Cardiac fibroblast (primary cell): Measurements from ENCODE around the gene FBXL13.
A peak's percentile ranks its signal among the peaks of the same experiment; 100 is the strongest.

Experiments
- DNase-seq, 2 donors: peaks; one replicate each; pipeline versions ENCODE4 v3.0.0 to v3.0.0-alpha.2; 2010; ENCODE audit warnings: low read depth in 2 of 2
- H3K4me3 ChIP-seq, 2 donors: replicated peaks in 1 of 2; 1 replicate in 1 of 2; 2 replicates in 1 of 2; pipeline ENCODE4 v1.5.1; 2011; ENCODE audit warnings: low read depth in 2 of 2, low read length in 2 of 2, mild to moderate bottlenecking in 2 of 2, moderate library complexity in 1 of 2
- TF ChIP-seq, protein P1 (sequence below): IDR thresholded peaks from one replicate; pipeline ENCODE4 v1.5.1; 2011; ENCODE audit warnings: low read depth, mild to moderate bottlenecking, low read length, inconsistent platforms

FBXL13 gene

DNA sequence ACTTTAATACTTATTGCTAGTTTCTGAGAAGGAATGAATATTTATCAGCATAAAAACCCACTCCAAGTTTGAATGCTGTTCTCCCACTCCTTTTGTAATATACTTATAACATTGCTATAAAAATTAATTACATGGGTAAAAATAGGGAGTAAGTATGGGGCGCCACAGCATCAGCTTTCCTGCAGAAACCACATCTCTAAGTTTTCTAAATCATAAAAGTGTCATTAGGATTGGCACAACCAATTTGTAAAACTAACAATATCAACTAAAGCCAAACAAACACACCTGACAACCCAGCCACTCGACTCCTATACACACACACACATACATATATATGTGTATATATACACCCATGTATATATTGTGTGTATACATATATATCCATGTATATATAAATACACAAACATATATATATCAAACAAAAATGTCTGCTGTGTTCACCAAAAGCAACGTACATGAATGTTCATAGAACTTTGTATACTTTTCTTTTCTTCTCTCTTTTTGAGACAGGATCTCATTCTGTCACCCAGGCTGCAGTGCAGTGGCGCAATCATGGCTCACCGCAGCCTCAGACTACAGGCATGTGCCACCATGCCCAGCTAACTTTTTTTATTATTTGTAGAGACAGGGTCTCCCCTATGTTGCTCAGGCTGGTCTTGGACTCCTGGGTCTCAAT, 176.6 kb downstream of the FBXL13 start:
- no peak for DNase-seq
- no peak overlapping the region for H3K4me3 ChIP-seq
- TF ChIP-seq, protein P1, sequence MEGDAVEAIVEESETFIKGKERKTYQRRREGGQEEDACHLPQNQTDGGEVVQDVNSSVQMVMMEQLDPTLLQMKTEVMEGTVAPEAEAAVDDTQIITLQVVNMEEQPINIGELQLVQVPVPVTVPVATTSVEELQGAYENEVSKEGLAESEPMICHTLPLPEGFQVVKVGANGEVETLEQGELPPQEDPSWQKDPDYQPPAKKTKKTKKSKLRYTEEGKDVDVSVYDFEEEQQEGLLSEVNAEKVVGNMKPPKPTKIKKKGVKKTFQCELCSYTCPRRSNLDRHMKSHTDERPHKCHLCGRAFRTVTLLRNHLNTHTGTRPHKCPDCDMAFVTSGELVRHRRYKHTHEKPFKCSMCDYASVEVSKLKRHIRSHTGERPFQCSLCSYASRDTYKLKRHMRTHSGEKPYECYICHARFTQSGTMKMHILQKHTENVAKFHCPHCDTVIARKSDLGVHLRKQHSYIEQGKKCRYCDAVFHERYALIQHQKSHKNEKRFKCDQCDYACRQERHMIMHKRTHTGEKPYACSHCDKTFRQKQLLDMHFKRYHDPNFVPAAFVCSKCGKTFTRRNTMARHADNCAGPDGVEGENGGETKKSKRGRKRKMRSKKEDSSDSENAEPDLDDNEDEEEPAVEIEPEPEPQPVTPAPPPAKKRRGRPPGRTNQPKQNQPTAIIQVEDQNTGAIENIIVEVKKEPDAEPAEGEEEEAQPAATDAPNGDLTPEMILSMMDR: no peak

DNA sequence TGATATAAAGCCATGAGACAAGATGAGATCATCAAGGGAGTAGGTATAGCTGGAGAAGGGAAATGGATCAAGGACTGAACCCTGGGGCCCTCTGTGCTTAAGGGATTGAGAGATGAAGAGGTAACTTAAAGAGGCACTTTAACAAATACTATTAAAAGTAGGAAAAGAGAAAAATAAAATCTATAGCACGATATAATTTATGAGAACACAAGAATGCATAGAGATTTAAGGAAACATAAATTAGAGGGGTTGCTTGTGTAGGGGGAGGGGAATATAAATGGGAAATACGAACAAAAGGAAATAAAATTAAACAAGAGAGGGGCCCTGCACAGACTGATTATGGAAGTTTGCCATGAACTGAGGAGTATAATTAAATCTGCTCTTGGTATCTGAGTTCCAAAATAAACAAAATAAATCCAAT, 177.4 kb downstream of the FBXL13 start:
- DNase-seq: no peak
- TF ChIP-seq, protein P1: no peak
- H3K4me3 ChIP-seq: no peak overlapping the region

DNA sequence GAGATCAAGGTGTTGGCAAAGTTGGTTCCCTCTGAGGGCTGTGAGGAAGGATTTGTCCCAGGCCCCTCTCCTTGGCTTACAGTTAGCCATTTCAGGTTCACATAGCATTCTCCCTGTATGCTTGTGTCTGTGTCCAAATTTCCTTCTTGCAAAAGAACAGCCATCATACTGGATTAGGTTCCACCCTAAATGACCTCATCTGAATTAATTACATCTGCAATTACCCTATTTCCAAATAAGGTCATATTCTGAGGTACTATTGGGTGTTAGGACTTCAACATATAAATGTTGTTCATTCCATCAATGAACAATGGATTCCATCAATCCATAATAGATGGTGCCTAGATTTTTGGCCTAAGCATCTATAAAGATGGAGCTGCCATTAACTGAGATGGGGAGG, 178.0 kb downstream of the FBXL13 start:
- H3K4me3 ChIP-seq: no peak overlapping the region
- TF ChIP-seq, protein P1: no peak
- DNase-seq: no peak

DNA sequence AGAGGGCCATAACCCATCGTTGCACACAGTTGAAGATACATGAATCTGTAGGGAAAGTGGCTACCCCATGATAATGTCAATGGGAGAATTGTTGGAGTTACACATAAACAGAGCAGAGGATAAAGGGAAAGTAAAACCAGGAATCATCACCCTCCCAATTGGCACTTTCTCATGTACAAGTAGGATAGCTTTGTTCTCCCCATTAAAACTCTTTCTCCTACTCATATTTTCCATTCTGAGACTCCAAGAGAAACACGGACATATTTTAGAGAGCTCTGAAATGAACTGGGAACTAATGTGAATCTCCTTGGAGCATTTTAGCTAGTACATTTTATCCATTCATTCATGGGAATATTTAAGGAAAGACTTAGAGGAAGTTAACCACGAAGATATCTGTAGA, 179.0 kb downstream of the FBXL13 start:
- H3K4me3 ChIP-seq: no peak overlapping the region
- TF ChIP-seq, protein P1: no peak
- no peak for DNase-seq

DNA sequence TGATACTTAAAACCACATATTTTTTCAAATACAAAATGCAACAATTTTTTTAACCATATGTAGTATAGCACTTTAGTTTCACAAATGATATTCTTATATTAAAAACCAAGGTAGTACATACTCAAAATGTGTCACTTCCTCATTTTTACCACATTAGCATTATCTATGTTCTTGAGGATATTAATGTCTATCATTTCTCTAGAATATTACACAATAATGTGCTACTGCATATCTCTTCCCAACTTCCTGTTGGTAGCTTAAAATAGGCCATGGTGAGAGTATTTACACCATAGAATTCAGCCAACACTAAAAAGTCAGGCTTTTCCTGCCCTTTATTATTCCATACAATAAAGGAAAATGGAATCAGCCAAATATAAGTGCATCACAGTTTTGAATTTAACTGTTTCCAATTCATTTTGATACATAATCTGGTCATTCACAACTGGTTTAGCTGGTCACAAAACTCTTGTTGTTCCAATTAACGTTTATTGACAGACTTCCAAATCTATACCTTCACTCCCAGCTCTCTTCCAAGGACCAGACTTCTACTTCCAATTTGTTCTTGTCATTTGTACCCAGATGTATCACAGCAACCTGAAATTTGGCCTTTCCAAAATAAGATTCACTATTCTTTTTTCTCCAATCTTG, 181.8 kb downstream of the FBXL13 start:
- no peak overlapping the region for H3K4me3 ChIP-seq
- TF ChIP-seq, protein P1: no peak
- DNase-seq: peak; percentile 67 to 76

DNA sequence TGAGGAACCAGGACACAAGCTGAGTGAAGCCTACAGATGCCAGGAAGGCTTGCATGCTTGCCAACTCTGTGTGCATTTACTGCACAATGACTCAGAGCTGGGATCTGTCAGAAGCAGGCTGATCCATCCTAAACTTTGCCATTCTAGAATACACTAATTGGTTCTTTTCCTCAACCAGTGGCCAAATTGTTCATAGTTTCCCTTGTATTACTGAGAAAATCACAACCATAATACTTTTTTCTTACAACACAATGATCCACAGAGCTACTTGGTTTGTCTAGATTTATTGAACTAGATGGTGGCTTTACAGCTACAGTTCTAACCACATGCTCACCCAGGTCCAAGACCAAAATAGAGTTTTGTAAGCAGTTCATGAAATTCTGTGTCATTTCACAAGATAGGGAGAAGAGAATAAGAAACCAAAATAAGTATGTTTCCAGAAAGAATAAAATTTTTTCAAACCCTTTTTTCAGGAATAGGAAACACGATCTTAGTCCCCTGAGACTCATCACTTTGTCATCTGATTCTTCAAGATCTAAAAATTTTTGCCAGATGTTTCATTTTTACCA, 182.8 kb downstream of the FBXL13 start:
- DNase-seq: peak; percentile 88 to 90
- H3K4me3 ChIP-seq: no peak overlapping the region

More for the DNA sequence above, 182.8 kb downstream of the FBXL13 start:
- TF ChIP-seq, protein P1: no peak
